Upper lobe of right lung (tissue), 1 donor: ENCODE results near the gene CRYL1. TPM values are rescaled to one million over a fixed set of nuclear protein-coding genes. Genes with fewer than 3 reads are reported as not detected.

Source experiments
- ATAC-seq: fragments of 200-7000 bp; cut with Tn5 transposase; one replicate; pipeline ENCODE4 v1.9.1; 2020; ENCODE audit warnings: mild to moderate bottlenecking, moderate library complexity
- DNase-seq: peaks from one replicate; pipeline ENCODE4 v3.0.0-alpha.2; 2020
- H3K27ac ChIP-seq: fragments of 200-600 bp; one replicate; pipeline ENCODE4 v1.8.0; 2022
- H3K27me3 ChIP-seq: fragments of 200-600 bp; one replicate; pipeline ENCODE4 v1.8.0; 2022; ENCODE audit warnings: mild to moderate bottlenecking
- H3K36me3 ChIP-seq: fragments of 200-600 bp; one replicate; pipeline ENCODE4 v1.8.0; 2022
- H3K4me1 ChIP-seq: fragments of 200-600 bp; one replicate; pipeline ENCODE4 v1.8.0; 2022
- H3K4me3 ChIP-seq: fragments of 200-600 bp; one replicate; pipeline ENCODE4 v1.8.0; 2022; ENCODE audit warnings: mild to moderate bottlenecking
- H3K9me3 ChIP-seq: fragments of 200-600 bp; one replicate; pipeline ENCODE4 v1.8.0; 2022
- CTCF ChIP-seq: fragments of 200-600 bp; IDR thresholded peaks from one replicate; pipeline ENCODE4 v1.8.0; 2022; ENCODE audit warnings: antibody characterized with exemption
- intact Hi-C: fragments of 100-400 bp; cut with DNase I; formaldehyde crosslinking; loops from one replicate; pipeline ENCODE4 v1.11.0; 2022
- total RNA-seq: library from RNA; stranded (reverse); fragmentation: NEBNext Ultra II Directional; extraction: Animal tissue kit (Norgen Biotek cat#: 25700); gene quantifications from one replicate; pipeline ENCODE4 v1.2.1, GENCODE V29; 2021
- donor health status: DM: no; HTN: yes; CAD: no; lungs with severe emphysema.

Gene CRYL1
- total RNA-seq, 1 donor from 2014 or later = 28.5 TPM

- no peak for TF ChIP-seq CTCF
- intact Hi-C loops = no loop called here
- Histone ChIP-seq H3K27me3 (no peaks in the 10 kb centered on the region), H3K36me3 (no peaks in the 10 kb centered on the region), H3K4me3 (no peak overlapping the region), H3K27ac (no peak overlapping the region), H3K4me1 (no peaks in the 10 kb centered on the region), H3K9me3 (no peaks in the 10 kb centered on the region)
- no peak for DNase-seq
- no peak for ATAC-seq
These were observed 59.3 kb downstream of the CRYL1 start for GRCh38 chr13:20466371-20466770.

- DNase-seq = no peak
- TF ChIP-seq CTCF = no peak
- intact Hi-C loops = no loop called here
- H3K36me3 ChIP-seq = no peaks in the 10 kb centered on the region
- no peaks in the 10 kb centered on the region for H3K4me1 ChIP-seq
- no peaks in the 10 kb centered on the region for H3K27me3 ChIP-seq
- no peak overlapping the region for H3K4me3 ChIP-seq
- ATAC-seq = no peak
- no peak overlapping the region for H3K27ac ChIP-seq
- H3K9me3 ChIP-seq = no peaks in the 10 kb centered on the region
These were observed 60.3 kb downstream of the CRYL1 start for GRCh38 chr13:20465218-20465879.

- H3K9me3 ChIP-seq = no peaks in the 10 kb centered on the region
- no peaks in the 10 kb centered on the region for H3K4me1 ChIP-seq
- no peaks in the 10 kb centered on the region for H3K36me3 ChIP-seq
- DNase-seq = no peak
- intact Hi-C loops = no loop called here
- H3K27ac ChIP-seq = no peak overlapping the region
- no peaks in the 10 kb centered on the region for H3K27me3 ChIP-seq
- no peak overlapping the region for H3K4me3 ChIP-seq
- no peak for TF ChIP-seq CTCF
- no peak for ATAC-seq
These were observed 62.7 kb downstream of the CRYL1 start for GRCh38 chr13:20462921-20463320.

GRCh38 chr13:20462533-20462915, 63.1 kb downstream of the CRYL1 start:
- intact Hi-C loops = no loop called here
- H3K27ac ChIP-seq = no peak overlapping the region
- ATAC-seq = no peak

GRCh38 chr13:20461860-20462532, 63.7 kb downstream of the CRYL1 start:
- H3K27me3 ChIP-seq = no peaks in the 10 kb centered on the region
- no peaks in the 10 kb centered on the region for H3K9me3 ChIP-seq
- no peaks in the 10 kb centered on the region for H3K4me1 ChIP-seq
- ATAC-seq (no peak), DNase-seq (no peak)
- intact Hi-C loops = no loop called here
- no peak overlapping the region for H3K27ac ChIP-seq
- no peak overlapping the region for H3K4me3 ChIP-seq
- no peak for TF ChIP-seq CTCF
- H3K36me3 ChIP-seq = no peaks in the 10 kb centered on the region

More at GRCh38 chr13:20462533-20462915, 63.1 kb downstream of the CRYL1 start:
- Histone ChIP-seq H3K36me3 (no peaks in the 10 kb centered on the region), H3K27me3 (no peaks in the 10 kb centered on the region), H3K4me3 (no peak overlapping the region), H3K4me1 (no peaks in the 10 kb centered on the region), H3K9me3 (no peaks in the 10 kb centered on the region)
- no peak for TF ChIP-seq CTCF
- no peak for DNase-seq
